Right ventricle myocardium superior (tissue), 1 donor: Measurements from ENCODE around the gene GRB10. TPM values are rescaled to one million over a fixed set of nuclear protein-coding genes. Genes with fewer than 3 reads are reported as not detected.

Source experiments
- ATAC-seq: fragments of 200-7000 bp; cut with Tn5 transposase; one replicate; pipeline ENCODE4 v1.9.1; 2020; ENCODE audit warnings: mild to moderate bottlenecking; ENCODE audit not compliant: poor library complexity
- DNase-seq: peaks from one replicate; pipeline ENCODE4 v3.0.0-alpha.2; 2020
- intact Hi-C: fragments of 100-400 bp; cut with DNase I; formaldehyde crosslinking; loops from one replicate; pipeline ENCODE4 v1.11.2; 2022
- total RNA-seq: library from RNA; stranded (reverse); fragmentation: NEBNext Ultra II Directional; extraction: Animal tissue kit (Norgen Biotek cat#: 25700); gene quantifications from one replicate; pipeline ENCODE4 v1.2.1, GENCODE V29; 2021
- donor health status: DM: no; HTN: yes; CAD: no; lungs with severe emphysema.

Gene GRB10
- total RNA-seq, 1 donor from 2014 or later = 32.2 TPM

DNA sequence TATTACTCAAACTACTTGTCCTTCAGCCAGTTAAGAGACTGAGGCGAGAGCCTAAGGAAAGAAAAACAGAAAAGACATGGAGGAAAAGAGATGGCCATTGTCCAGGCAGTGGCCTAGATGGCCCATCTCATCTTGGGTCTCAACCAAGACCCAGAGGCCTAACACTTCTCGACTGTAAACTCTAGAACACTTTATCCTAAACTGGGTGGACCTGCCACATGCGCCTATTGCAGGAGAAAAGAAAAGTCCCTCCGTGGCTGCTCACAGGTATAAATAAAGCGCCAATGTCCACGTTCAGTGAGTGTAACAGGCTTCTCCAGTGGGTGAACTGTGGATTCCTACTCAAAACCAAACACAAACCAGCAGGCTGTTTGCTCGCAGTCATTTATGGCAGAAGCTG, 124.8 kb downstream of the GRB10 start:
- intact Hi-C loops = no loop called here
- ATAC-seq (no peak), DNase-seq (no peak)

- ATAC-seq (peak; percentile 66), DNase-seq (peak; percentile 75)
- intact Hi-C loops = no loop called here
These were observed 125.3 kb downstream of the GRB10 start for GRCh38 chr7:50657341-50657873.

DNA sequence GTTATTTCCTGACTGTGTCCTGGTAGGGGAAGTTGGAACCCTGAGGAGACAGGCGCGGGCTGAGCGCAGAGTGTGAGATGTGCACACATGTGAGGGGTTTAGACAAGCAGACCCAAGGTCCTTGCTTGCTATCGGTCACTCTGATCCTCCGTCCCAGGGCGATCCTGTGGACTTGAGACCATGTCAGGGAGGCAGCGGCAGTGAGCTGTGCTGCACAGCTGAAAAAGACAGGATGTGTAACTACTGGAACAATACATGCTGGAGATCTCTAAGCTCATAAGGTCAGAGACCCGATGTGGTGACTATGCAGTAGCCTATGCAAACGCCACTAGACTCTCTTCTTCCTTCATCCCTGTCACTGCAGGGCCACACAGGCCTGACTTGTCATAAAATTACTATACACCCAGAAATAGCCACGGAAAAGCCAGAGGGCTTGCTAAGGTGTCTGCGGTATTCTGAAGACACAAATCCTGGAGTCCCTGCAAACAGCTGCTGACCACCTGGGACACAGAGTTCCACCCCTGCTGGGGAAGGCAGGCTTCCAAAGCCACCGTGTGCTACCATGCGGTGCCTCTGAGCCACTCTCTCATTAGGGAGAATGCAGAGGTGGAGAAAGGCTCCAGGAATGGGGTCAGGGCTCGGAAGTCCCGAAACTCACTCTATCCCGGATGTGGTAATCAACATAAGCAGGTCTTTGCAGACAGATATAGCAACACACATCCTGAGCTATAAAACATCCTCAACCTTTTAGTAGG, 126.4 kb downstream of the GRB10 start:
- intact Hi-C loops = no loop called here
- DNase-seq (no peak), ATAC-seq (peak; percentile 13)

DNA sequence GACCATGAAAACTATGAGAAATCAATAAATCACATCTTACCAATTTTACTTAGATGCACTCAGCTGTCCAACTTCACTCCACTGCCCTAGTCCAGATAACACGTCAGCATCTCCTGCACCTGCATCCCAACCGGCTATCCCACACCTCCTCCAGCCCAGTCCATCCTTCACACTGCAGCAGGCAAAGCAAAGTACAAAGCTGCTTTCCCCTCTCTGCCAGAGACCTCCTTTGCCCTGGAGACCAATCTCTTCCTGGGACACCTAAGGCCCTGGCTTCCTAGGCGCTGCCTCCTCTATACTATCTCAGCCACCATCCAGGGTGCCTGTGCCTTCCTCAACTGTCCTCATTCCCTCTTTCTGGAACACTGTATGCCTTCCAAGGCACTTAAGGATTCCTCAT, 127.2 kb downstream of the GRB10 start:
- no peak for ATAC-seq
- intact Hi-C loops = no loop called here
- no peak for DNase-seq

- ATAC-seq (no peak), DNase-seq (no peak)
- intact Hi-C loops = no loop called here
These were observed 127.7 kb downstream of the GRB10 start for GRCh38 chr7:50655020-50655419.

- DNase-seq (peak; percentile 83), ATAC-seq (peak; percentile 75)
- intact Hi-C loops = no loop called here
These were observed 128.7 kb downstream of the GRB10 start for GRCh38 chr7:50653981-50654425.

DNA sequence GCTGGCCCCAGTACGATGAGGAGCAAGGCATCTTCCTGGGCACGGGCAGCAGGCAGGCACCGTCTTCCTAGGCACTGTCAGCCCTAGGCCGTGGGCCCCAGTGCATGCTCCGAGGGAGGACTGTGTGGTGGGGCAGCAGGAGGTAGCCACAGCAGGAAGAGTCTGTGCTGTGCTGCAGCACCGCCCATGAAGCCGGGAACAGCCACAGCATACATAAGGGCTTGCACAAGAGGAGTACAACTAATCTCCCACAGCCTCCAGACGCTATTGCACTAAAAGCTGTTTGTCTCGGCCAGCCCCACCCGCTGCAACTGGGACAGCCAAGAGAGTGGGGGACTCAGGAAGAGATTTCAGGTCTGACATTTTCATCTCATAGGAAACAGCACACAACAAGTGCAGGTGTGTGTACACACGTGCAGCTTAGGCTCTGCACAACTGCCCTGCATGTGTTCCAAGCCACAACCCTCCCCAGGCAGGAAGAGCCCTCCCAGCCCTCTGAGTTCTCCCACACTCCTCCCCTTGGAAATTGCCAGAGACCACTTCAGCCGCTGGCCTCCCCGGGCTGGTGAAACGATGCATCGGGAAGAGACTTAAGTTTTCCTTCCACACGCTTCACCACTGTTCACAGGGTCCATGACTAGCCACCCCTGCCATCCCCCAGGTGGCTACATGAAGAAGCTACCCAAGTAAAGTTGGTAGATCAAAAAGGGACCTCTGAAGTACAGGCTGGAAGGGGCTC, 129.4 kb downstream of the GRB10 start:
- DNase-seq (peak; percentile 80), ATAC-seq (peak; percentile 72)
- intact Hi-C loops = no loop called here

DNA sequence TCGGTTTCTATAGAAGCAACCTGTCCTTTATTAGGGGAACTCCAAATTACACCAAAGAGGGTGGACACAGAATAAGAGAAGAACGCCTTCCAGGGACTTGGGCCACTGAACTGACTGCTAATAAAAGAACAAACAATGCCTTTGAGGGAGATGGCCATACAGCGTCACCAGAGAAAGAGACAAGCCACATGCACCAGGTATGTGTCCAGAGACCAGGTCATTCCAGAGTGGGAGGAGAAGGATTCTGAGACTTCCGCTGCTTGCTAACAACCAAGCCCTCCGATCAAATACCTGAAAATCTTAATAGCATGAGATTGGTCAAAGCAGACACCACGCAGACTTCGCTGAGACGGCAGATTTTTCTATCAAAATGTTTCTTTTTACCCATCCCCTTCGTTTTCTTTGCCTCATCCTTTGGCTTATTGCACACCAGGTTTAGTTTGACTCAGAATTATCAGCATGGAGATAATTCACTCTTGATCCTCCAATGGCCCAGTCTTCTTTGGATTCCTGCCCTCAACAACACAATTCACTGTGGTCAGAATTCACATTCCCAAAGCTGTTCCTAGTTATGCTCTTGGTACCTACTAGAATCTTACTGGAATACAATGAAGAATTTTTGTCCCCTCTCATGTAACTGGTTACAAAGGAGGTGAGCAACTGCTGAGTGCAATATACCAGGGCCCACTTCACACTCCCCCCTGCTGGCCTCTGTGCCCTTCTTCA, 130.1 kb downstream of the GRB10 start:
- no peak for ATAC-seq
- intact Hi-C loops = no loop called here
- DNase-seq = no peak

- DNase-seq (no peak), ATAC-seq (no peak)
- intact Hi-C loops = no loop called here
These were observed 131.3 kb downstream of the GRB10 start for GRCh38 chr7:50651271-50651989.

- intact Hi-C loops = no loop called here
- DNase-seq (no peak), ATAC-seq (no peak)
These were observed 132.5 kb downstream of the GRB10 start for GRCh38 chr7:50650057-50650664.

GRCh38 chr7:50649259-50649885, 133.3 kb downstream of the GRB10 start:
- intact Hi-C loops = no loop called here
- DNase-seq (no peak), ATAC-seq (no peak)

GRCh38 chr7:50648570-50649169, 134.0 kb downstream of the GRB10 start:
- ATAC-seq (no peak), DNase-seq (no peak)
- intact Hi-C loops = no loop called here

- ATAC-seq = no peak
- no peak for DNase-seq
- intact Hi-C loops = no loop called here
These were observed 134.6 kb downstream of the GRB10 start for GRCh38 chr7:50648076-50648475.

GRCh38 chr7:50647286-50647980, 135.3 kb downstream of the GRB10 start:
- DNase-seq = no peak
- intact Hi-C loops = no loop called here
- ATAC-seq = no peak

DNA sequence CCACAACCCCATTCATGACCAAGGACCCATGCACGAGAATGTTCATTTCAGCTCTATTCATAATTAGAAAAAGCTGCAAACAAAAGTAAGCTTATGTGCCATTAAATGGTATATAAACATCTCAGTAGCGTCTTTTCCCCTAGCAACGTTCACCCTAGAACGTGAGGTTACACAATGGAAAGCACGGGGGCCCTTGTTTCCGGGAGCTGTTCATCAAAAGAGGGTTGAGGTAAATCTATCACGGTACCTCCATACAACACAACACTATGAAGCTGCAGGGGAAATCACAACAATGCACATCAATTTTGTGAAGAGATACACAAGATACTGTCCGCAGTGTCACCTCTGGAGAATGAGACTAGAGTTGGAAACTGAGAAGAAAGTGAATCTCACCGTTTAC, 136.6 kb downstream of the GRB10 start:
- no peak for DNase-seq
- ATAC-seq = no peak
- intact Hi-C loops = no loop called here

DNA sequence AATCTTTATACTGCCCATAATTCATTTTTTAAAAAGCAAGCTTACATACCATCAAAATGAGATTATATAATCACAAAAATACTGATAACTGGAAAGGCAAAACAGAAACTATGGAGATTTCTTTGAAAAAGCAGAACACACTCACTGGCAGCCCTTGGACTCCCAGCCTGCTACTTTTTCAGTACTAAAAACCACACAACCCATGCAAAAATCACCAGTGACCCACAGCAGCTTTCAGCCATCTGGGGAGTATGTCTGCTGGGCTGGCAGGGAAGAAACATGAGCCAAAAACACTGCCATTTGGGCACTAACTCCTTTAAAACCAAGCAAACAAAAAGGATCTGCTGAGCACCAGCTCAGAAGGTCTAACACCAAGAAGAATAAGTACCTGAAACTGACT, 137.5 kb downstream of the GRB10 start:
- no peak for ATAC-seq
- no peak for DNase-seq
- intact Hi-C loops = no loop called here

DNA sequence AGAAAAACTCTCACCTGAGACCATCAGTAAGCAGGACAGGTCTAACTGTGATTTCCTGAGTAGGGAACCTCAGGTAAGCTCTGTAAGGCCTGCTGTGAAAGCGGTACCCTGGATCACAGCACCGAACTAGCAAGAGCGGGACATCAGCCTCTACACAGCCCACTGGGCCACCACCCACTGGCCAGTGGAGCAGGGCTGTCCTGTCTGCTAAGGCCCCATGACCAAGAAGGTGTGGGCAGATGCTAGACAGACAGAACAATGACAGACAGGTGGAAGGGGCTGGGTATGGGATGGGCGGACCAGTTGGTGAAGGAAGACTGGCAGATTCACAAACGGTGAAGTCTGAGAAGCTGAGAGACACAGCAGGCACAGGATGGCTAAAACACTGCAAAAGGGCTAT, 138.1 kb downstream of the GRB10 start:
- DNase-seq (no peak), ATAC-seq (no peak)
- intact Hi-C loops = no loop called here
